GM04503 (cell line): ENCODE data around the gene SOX12.
A peak's percentile ranks its signal among the peaks of the same experiment; 100 is the strongest.

Experiments used
- DNase-seq: peaks from one replicate; pipeline ENCODE4 v3.0.0-alpha.2; 2012; ENCODE audit warnings: low read depth

The SOX12 gene

DNA sequence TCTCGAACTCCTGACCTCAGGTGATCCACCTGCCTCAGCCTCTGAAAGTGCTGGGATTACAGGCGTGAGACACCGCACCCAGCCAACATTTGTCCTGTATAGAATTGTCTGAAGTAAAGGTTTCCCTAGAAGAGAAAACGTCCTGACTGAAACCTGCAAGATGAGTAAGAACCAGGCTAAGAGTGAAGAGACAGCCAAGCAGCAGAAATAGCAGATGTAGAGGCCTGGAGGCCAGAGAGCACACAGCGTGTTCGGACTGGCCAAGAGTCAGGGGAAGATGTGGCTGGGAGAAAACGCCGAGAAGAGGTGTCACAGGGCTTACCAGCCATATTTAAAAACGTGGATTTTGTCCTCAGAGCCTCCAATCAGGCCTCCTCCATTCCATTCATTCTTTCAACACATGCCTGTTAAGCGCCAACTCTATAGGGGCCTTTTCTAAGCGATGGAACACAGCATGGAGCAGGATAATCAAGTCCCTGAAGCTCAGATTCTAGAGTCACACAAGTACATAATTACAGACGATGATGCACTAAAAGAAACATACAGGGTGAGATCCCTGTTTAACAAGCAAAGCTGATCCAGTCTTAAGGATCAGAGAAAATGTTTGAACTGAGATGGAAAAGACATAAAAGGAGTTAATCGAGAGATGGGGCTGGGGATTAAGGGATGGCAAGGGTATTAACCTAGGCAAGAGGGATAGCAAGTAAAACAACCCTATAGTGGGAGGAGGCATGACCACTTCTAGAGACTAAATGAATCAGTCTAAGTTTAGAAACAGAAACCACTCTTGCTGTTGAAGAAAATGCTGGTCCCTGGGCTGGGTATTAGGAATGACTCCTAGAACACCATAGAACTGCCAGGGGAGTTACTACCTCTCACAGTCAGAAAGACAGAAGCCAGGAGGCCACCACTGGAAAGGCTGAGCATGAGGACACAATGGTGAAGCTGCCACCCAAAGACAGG lies 23.2 kb upstream of the SOX12 start:
- DNase-seq: no peak

DNA sequence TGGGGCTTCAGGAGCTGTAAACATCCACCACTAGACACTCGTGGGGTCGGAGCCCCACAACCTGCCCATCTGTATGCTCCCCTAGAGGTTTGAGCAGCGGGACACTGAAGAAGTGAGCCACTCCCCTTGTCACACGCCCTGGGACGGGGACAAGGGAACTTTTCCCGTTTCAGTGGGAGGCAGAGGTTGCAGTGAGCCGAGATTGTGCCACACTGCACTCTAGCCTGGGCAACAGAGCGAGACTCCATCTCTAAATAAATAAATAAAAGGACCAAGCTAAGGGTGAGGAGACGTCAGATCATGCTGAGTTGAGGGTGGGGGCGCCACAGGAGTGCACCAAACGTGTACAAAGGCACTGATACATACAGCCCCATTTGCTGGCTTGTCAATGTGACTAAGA lies 19.6 kb upstream of the SOX12 start:
- DNase-seq: no peak

- DNase-seq: no peak
Measured at GRCh38 chr20:308427-309038, 16.8 kb upstream of the SOX12 start.

DNA sequence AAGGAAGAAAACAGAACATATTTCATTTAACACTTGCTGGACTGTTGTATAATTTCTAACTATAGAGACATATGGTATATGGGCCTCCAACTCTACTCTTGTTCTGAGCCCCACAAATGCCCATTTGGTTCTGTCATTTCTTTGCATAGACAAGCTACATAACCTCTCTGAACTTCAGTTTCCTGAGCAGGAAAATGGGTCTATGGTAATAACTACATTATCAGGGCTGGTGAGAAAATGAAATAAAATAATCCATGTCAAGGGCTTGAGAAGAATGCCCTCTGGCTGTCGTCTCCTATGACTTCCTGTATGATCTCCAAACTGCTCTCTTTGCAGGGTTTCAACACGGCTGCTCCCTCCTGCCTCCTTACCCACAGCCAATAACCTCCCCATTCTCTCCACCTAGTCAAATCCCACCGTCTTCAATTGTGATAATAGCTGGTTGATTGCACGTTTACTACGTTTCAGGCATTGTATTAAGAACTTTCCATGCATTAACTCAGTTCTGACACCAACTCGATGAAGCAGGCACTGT lies 16.0 kb upstream of the SOX12 start:
- no peak for DNase-seq

GRCh38 chr20:309841-310644 lies 15.3 kb upstream of the SOX12 start:
- DNase-seq: peak; percentile 89

GRCh38 chr20:310645-311044 lies 14.7 kb upstream of the SOX12 start:
- no peak for DNase-seq

DNA sequence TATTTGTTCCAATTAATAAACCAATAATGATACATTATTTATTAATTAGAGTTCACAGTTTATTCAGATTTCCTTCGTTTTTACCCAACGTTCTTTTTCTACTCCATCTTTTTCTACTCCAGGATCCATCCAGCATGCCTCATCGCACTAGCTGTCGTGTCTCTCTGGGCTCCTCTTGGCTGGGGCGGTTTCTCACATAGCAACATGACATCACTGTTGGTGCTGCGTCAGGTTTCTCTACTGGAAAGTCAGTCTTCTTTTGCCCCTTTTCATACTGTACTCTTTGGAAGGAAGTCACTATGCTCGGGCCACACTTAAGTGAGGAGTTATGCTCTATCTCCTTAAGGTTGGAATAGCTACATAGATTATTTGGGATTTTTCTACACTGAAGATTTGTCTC lies 13.7 kb upstream of the SOX12 start:
- no peak for DNase-seq

GRCh38 chr20:312067-312466 lies 13.3 kb upstream of the SOX12 start:
- DNase-seq: no peak

DNA sequence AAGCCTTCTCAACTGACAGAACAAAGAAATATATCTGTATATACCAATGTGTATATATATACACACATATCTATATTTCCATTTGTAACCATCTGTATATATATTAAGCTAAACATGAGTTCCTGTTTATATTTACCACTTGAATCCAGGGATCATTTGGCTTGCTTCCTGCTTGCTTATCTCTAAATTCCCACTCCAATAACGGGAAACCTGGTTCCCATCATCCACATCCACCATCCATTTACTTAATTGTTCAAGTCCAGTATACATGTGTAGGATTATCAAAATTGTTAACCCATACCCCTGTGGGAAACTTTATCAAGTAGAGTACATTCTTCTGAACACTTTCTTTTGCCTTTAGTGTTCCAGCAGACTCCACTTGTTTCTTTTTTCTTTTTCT lies 12.5 kb upstream of the SOX12 start:
- DNase-seq: no peak

GRCh38 chr20:313402-313801 lies 11.9 kb upstream of the SOX12 start:
- DNase-seq: no peak

- no peak for DNase-seq
Measured at GRCh38 chr20:313948-314347, 11.4 kb upstream of the SOX12 start.

- peak; percentile 72 for DNase-seq
Measured at GRCh38 chr20:316316-317068, 8.9 kb upstream of the SOX12 start.

- DNase-seq: no peak
Measured at GRCh38 chr20:324177-325044, 941 bp upstream of the SOX12 start.

- no peak for DNase-seq
Measured at GRCh38 chr20:325889-326644, 715 bp downstream of the SOX12 start.

GRCh38 chr20:326645-327185 lies 1.4 kb downstream of the SOX12 start:
- no peak for DNase-seq

DNA sequence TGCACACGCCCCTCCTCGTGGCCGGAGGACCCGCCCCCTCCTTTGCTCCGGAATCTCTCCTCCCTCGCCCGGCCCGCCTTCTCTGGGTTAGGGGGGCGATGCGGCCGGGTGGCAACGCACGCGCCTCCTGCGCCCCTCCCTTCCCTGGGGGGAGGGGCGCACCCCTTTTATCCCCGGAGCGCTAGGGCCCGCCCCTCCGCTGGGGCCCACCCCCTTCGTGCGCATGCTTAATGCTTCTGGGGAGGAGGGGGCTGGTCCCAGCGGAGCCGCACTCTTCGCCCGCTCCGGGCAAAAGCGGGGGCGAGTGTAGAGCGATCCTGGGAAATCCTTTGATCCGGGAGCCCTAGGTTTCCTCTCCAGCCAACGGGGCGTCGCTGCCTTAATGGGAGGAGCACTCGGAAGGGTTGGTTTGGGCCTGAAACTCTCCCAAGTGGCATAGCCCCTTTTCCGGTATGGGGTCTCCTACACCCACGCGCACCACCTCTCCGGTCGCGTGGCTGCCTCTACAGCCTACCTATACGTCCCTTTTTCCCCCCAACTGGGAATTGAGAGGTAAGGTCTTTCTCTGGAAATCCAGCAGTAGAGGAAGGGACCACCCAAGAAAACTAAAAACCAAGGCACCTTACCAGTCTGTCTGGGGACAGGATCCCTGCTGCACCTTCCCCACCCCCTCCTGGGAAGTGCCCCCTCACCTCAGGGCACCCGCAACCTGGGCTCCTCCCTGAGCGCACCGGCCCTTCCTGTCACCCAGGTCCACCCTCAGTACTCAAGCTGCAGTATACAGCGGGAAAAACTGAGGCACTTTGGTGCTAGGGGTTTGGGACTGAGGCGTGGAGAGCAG lies 2.1 kb downstream of the SOX12 start:
- peak; percentile 56 for DNase-seq

DNA sequence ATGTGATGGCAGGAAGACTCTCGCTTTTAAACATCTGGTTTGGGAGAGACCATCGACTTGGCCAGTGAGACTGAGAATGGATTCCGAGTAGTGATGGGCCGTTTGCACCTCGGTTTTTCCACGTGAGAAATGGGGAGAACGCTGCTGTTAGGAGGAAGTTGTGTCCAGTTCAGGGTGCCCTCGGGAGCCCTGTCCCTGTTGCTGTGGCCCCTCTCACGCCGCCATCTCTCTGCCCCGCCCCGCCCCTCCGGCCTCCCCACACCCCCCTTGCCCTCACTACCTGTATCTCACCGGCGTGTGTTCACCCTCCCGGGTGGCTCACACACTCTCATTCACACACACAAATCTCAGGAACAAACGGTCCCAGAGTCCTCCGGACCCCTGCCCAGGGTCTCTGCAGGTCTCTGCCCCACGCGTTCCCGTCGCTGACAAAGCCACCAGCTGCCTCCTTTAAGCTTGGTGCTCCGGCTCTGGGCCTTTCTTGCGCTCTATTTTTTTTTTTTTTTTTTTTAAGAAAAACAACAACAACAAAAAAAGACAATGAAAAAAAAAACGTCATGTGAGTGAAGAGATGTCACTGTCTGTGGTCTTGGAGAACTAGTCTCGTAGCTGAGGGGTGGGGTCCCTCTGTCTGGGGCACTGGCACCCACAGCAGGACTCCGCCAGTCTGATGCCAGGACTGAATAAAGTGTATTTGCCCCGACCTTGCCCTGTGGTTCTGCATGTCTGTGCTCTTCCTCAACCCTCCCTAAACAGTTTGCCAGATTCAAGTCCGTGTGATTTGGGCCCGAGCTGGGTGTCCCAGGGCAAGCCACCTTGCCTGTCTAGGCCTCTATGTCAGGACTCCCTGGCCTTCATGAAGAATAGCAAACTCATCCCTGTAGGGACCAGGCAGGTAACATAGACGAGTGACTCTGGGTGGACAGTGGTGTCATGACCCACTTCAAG lies 2.9 kb downstream of the SOX12 start:
- no peak for DNase-seq
